ENCODE data around the gene DHRS7B. TPM values are rescaled to one million over a fixed set of nuclear protein-coding genes. Genes with fewer than 3 reads are reported as not detected.
"Not testable (repeated sequence)": the region's sequence is repeated elsewhere in the genome, so short reads cannot be mapped to it uniquely, and the experiment has no call there.

The DHRS7B gene
- 33.7 TPM for total RNA-seq
- polyA plus RNA-seq (ENCODE audit: insufficient read depth in 1 of 8, insufficient read length in 8 of 8, low replicate concordance in 1 of 8): 10 to 100 TPM; 17.4 to 32.1 (median 20.0) TPM
- long read RNA-seq, donor 1, partial matches to known transcripts: 0 of 1 reads
- long read RNA-seq, donor 1, other reads (novel, unspliced or antisense): 0 of 1 reads
- long read RNA-seq, donor 2, partial matches to known transcripts: 0 of 1 reads
- long read RNA-seq, donor 2, other reads (novel, unspliced or antisense): 0 of 1 reads
- long read RNA-seq, donor 3, partial matches to known transcripts: 0 of 6 reads
- long read RNA-seq, donor 3, other reads (novel, unspliced or antisense): 0 of 6 reads
- long read RNA-seq, donor 4, partial matches to known transcripts: 0 of 2 reads
- long read RNA-seq, donor 4, other reads (novel, unspliced or antisense): 0 of 2 reads
- long read RNA-seq, donor 5, transcript DHRS7B-202 (7 exons, 2,175 nt): major isoform, 8 of 126 reads
- long read RNA-seq, donor 5, partial matches to known transcripts: 112 of 126 reads
- long read RNA-seq, donor 5, other reads (novel, unspliced or antisense): 0 of 126 reads
- long read RNA-seq, donor 6, transcript DHRS7B-202 (7 exons, 2,175 nt): major isoform, 11 of 16 reads
- long read RNA-seq, donor 6, partial matches to known transcripts: 0 of 16 reads
- long read RNA-seq, donor 6, other reads (novel, unspliced or antisense): 0 of 16 reads
- long read RNA-seq, donor 7, transcript DHRS7B-202 (7 exons, 2,175 nt): major isoform, 9 of 12 reads
- long read RNA-seq, donor 7, partial matches to known transcripts: 0 of 12 reads
- long read RNA-seq, donor 7, other reads (novel, unspliced or antisense): 0 of 12 reads
- long read RNA-seq, donor 8, transcript DHRS7B-202 (7 exons, 2,175 nt): major isoform, 7 of 9 reads
- long read RNA-seq, donor 8, partial matches to known transcripts: 0 of 9 reads
- long read RNA-seq, donor 8, other reads (novel, unspliced or antisense): 0 of 9 reads
- long read RNA-seq, donor 9, partial matches to known transcripts: 0 of 3 reads
- long read RNA-seq, donor 9, other reads (novel, unspliced or antisense): 0 of 3 reads
- long read RNA-seq, donor 10, partial matches to known transcripts: 0 of 3 reads
- long read RNA-seq, donor 10, other reads (novel, unspliced or antisense): 0 of 3 reads
- long read RNA-seq, donor 11, transcript DHRS7B-202 (7 exons, 2,175 nt): major isoform, 7 of 12 reads
- long read RNA-seq, donor 11, partial matches to known transcripts: 5 of 12 reads
- long read RNA-seq, donor 11, other reads (novel, unspliced or antisense): 0 of 12 reads

DNA sequence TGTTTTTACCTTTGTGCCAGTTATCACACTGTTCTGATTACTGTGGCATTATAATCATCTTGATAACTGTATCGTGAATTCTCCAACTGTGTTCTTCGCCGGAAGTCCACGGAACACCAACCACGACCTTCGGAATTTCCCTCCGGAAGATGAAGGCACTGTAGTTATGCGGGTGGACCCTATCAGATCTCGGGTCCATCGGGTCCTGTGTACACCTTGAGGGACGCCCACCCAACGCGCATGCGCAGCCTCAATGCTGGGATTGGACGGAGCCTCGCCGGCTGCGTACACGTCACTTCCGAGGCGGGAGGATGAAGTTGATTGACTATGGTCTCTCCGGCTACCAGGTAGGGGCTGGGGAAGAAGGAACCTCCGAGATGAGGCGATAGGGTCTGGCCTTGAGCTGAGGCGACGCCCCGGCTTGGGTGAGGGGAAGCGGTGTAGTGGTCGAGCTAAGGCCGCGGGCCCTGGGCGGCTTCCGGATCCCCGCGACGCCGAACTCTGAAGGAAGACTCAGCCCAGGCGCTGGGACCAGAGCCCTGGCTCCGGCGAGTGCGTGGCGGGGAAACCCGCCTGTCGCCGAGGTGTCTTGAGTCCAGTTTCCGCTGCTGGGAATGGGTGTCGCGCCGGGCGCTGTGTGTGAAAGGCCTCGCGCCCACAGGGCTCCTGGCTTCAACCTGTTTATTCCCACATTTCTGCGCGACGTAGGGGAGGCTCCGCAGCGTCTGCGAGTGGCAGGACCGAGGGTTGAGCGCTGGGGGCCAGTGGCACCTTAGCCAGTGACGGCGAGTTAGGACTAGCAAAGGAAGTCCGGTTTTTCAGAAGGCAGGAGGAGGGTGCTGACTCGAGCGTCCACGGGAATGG is at the start of gene DHRS7B:
Gene DHRS7B, plus strand, starts transcription at position 320 of the 864 bp plus-strand sequence. Its CDS starts 8 bp downstream, at position 328.
- Histone ChIP-seq H3K4me1 (ENCODE audit: control insufficient read depth, insufficient read depth, low read length) (peaks cover 5% of the 10 kb centered on the region), H3K36me3 (ENCODE audit: control insufficient read depth, insufficient read depth, low read length) (no peaks in the 10 kb centered on the region), H3K27ac (ENCODE audit: low read length) (peak within 1 kb of the TSS; percentile 90), H3K9me3 (replicated peaks; ENCODE audit: control insufficient read depth, low read depth, low read length) (no peaks in the 10 kb centered on the region), H3K4me3 (ENCODE audit: low read length) (peak within 1 kb of the TSS; percentile 84), H3K27me3 (ENCODE audit: control insufficient read depth, insufficient read depth, low read length) (peaks cover 2% of the 10 kb centered on the region)
- WGBS (ENCODE audit: insufficient coverage): under 1% methylated on average over 63 of the region's 66 CpGs
- DNase-seq: peak; percentile 96

DNA sequence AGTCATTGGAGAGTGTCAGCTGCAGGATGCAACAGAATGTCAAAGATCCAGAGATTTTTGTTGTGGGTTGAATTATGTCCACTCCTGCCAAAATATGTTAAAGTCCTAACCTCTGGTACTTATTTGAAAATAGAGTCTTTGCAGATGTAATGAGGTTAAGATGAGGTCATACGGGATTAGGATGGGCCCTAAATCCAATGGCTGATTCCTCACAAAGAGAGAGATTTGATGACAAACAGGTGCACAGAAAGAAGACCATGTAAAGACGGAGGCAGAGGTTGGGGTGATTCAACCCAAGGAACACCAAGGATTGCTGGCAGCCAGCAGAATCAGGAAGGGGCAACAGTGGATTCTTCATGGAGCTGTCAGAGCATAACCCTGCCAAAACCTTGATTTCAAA is 49.5 kb upstream of the DHRS7B start:
- Histone ChIP-seq H3K9me3 (replicated peaks; ENCODE audit: control insufficient read depth, low read depth, low read length) (no peaks in the 10 kb centered on the region), H3K27me3 (ENCODE audit: control insufficient read depth, insufficient read depth, low read length) (no peaks in the 10 kb centered on the region), H3K4me3 (ENCODE audit: low read length) (no peak overlapping the region), H3K4me1 (ENCODE audit: control insufficient read depth, insufficient read depth, low read length) (peaks cover 53% of the 10 kb centered on the region), H3K36me3 (ENCODE audit: control insufficient read depth, insufficient read depth, low read length) (no peaks in the 10 kb centered on the region), H3K27ac (ENCODE audit: low read length) (no peak overlapping the region)
- peak; percentile 59 for DNase-seq
- WGBS (ENCODE audit: insufficient coverage): 57% methylated on average over 2 of the region's 2 CpGs

DNA sequence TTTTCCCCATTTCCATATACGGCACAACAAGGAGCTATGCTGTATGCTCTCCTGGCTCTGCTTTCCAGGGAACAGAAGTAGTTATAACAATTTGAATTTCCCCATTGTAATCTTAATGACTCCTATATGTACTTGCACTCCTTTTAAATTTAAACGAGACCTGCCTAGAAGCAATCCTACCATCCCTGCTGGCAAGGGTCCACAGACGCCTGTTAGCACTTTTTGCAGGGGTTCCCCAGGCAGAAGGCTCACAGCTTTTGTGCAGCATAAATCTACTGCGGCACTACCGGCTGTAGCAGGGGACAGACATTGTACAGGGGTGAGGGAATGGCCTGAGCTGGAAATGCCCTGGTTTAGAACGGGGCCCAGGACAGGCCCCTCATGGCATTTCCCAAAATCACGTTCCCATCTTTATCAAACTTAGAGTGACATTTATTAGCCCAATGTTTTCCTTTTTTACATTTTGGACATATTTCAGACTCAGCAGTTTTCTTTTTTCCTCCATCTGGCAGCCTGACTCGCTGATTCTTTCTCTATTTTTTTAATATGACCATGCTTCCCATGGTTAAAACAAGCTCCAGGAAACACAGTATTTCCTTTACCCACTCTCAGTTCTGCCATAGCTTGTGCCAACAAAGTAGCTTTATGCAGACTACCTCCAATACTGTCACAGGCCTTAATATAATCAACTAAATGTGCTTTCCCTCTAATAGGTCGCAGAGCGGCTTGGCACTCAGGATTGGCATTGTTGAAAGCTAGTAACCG is 48.6 kb upstream of the DHRS7B start:
- 23% methylated on average over 6 of the region's 11 CpGs for WGBS (ENCODE audit: insufficient coverage)
- Histone ChIP-seq H3K4me1 (ENCODE audit: control insufficient read depth, insufficient read depth, low read length) (peaks cover 45% of the 10 kb centered on the region), H3K36me3 (ENCODE audit: control insufficient read depth, insufficient read depth, low read length) (no peaks in the 10 kb centered on the region), H3K9me3 (replicated peaks; ENCODE audit: control insufficient read depth, low read depth, low read length) (no peaks in the 10 kb centered on the region), H3K4me3 (ENCODE audit: low read length) (no peak overlapping the region), H3K27me3 (ENCODE audit: control insufficient read depth, insufficient read depth, low read length) (no peaks in the 10 kb centered on the region), H3K27ac (ENCODE audit: low read length) (peak overlapping the region; percentile 7)
- peak; percentile 45 for DNase-seq

GRCh38 chr17:21079196-21079595 is 47.6 kb upstream of the DHRS7B start:
- Histone ChIP-seq H3K4me1 (ENCODE audit: control insufficient read depth, insufficient read depth, low read length) (peaks cover 43% of the 10 kb centered on the region), H3K36me3 (ENCODE audit: control insufficient read depth, insufficient read depth, low read length) (no peaks in the 10 kb centered on the region), H3K27ac (ENCODE audit: low read length) (no peak overlapping the region), H3K9me3 (replicated peaks; ENCODE audit: control insufficient read depth, low read depth, low read length) (no peaks in the 10 kb centered on the region), H3K4me3 (ENCODE audit: low read length) (no peak overlapping the region), H3K27me3 (ENCODE audit: control insufficient read depth, insufficient read depth, low read length) (no peaks in the 10 kb centered on the region)
- DNase-seq: no peak
- no CpG with 5 or more reads among the region's 7 CpGs for whole genome bisulfite sequencing (ENCODE audit: insufficient coverage)

- Histone ChIP-seq H3K4me1 (ENCODE audit: control insufficient read depth, insufficient read depth, low read length) (peaks cover 23% of the 10 kb centered on the region), H3K4me3 (ENCODE audit: low read length) (no peak overlapping the region), H3K9me3 (replicated peaks; ENCODE audit: control insufficient read depth, low read depth, low read length) (no peaks in the 10 kb centered on the region), H3K27me3 (ENCODE audit: control insufficient read depth, insufficient read depth, low read length) (no peaks in the 10 kb centered on the region), H3K36me3 (ENCODE audit: control insufficient read depth, insufficient read depth, low read length) (no peaks in the 10 kb centered on the region), H3K27ac (ENCODE audit: low read length) (no peak overlapping the region)
- DNase-seq: no peak
- WGBS (ENCODE audit: insufficient coverage): 69% methylated on average over 3 of the region's 5 CpGs
Measured at GRCh38 chr17:21082001-21082436, 44.7 kb upstream of the DHRS7B start.

DNA sequence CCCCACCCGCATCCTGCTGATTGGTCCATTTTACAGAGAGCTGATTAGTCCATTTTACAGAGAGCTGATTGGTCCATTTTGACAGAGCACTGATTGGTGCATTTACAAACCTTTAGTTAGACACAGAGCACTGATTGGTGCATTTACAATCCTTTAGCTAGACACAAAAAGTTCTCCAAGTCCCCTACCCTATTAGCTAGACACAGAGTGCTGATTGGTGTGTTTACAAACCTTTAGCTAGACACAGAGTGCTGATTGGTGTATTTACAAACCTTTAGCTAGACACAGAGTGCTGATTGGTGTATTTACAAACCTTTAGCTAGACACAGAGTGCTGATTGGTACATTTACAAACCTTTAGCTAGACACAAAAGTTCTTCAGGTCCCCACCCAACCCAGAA is 41.5 kb upstream of the DHRS7B start:
- not testable (repeated sequence) for H3K27ac ChIP-seq (ENCODE audit: low read length); DNase-seq
- WGBS (ENCODE audit: insufficient coverage): no CpG with 5 or more reads among the region's 1 CpG

GRCh38 chr17:21085707-21086106 is 41.1 kb upstream of the DHRS7B start:
- WGBS (ENCODE audit: insufficient coverage): 79% methylated on average over 20 of the region's 32 CpGs
- Histone ChIP-seq H3K4me1 (ENCODE audit: control insufficient read depth, insufficient read depth, low read length) (no peaks in the 10 kb centered on the region), H3K36me3 (ENCODE audit: control insufficient read depth, insufficient read depth, low read length) (no peaks in the 10 kb centered on the region), H3K9me3 (replicated peaks; ENCODE audit: control insufficient read depth, low read depth, low read length) (no peaks in the 10 kb centered on the region), H3K27ac (ENCODE audit: low read length) (no peak overlapping the region), H3K4me3 (ENCODE audit: low read length) (no peak overlapping the region), H3K27me3 (ENCODE audit: control insufficient read depth, insufficient read depth, low read length) (no peaks in the 10 kb centered on the region)
- DNase-seq: no peak

More for the DNA sequence above, 41.5 kb upstream of the DHRS7B start:
- not testable (repeated sequence) for H3K4me1 ChIP-seq (ENCODE audit: control insufficient read depth, insufficient read depth, low read length); H3K9me3 ChIP-seq (replicated peaks; ENCODE audit: control insufficient read depth, low read depth, low read length); H3K36me3 ChIP-seq (ENCODE audit: control insufficient read depth, insufficient read depth, low read length); H3K27me3 ChIP-seq (ENCODE audit: control insufficient read depth, insufficient read depth, low read length); H3K4me3 ChIP-seq (ENCODE audit: low read length)

DNA sequence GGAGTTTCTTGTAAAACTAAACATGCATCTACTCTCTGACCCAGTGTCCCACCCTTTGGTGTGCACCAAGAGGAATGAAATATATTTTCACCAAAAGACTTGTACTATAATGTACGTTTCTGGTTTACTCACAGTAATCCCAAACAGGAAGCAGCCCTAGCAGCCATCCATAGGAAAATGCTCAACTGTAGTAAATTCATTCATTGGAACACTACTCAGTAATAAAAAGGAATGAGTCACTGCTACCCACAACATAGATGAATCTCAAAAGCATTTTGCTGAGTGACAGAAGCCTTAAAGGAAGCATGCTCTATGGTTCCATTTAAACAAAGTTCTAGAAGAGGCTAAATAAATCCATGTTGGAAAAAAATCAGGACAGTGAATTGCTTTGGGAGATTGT is 37.6 kb upstream of the DHRS7B start:
- Histone ChIP-seq H3K27me3 (ENCODE audit: control insufficient read depth, insufficient read depth, low read length) (no peaks in the 10 kb centered on the region), H3K27ac (ENCODE audit: low read length) (no peak overlapping the region), H3K9me3 (replicated peaks; ENCODE audit: control insufficient read depth, low read depth, low read length) (no peaks in the 10 kb centered on the region), H3K4me1 (ENCODE audit: control insufficient read depth, insufficient read depth, low read length) (no peaks in the 10 kb centered on the region), H3K36me3 (ENCODE audit: control insufficient read depth, insufficient read depth, low read length) (no peaks in the 10 kb centered on the region), H3K4me3 (ENCODE audit: low read length) (no peak overlapping the region)
- WGBS (ENCODE audit: insufficient coverage): no CpG with 5 or more reads among the region's 1 CpG
- no peak for DNase-seq
